NOMO-1 treated with DMSO at 0.1 percent for 48 hours (cell line): ENCODE results near the gene MZB1.

Source experiments
- DNase-seq: peaks from one replicate; lab custom pipeline; 2025; ENCODE audit not compliant: unreplicated experiment; lab: John Stamatoyannopoulos, UW

Gene MZB1

GRCh38 chr5:139340051-139340450 lies 49.7 kb downstream of the MZB1 start:
- DNase-seq, result no peak
